Inferior parietal cortex (tissue), 1 donor: Measurements from ENCODE around the gene CDK6.

Experiments used
- DNase-seq: peaks from one replicate; pipeline ENCODE4 v3.0.0-alpha.2; 2016; ENCODE audit errors: extremely low spot score

The CDK6 gene

DNA sequence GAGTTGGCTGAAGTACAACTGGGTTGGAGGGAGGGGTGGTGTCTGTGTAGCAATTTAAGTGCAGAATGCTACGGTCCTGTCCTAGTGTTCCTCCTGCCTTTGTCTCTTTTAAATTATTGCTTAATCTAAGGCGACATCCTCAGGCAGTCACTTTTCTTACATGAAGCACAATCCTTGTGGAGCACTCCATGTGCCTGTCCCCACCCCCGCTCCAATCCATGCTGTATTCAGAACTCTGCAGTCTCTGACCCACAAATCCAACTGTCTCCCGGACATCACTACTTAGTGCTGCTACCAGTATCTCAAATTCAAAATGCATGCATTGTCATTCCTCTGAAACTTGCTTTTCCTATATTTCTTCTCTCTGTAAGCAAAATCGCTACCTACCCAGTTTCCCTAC, 154.7 kb downstream of the CDK6 start:
- peak; percentile 7 for DNase-seq

DNA sequence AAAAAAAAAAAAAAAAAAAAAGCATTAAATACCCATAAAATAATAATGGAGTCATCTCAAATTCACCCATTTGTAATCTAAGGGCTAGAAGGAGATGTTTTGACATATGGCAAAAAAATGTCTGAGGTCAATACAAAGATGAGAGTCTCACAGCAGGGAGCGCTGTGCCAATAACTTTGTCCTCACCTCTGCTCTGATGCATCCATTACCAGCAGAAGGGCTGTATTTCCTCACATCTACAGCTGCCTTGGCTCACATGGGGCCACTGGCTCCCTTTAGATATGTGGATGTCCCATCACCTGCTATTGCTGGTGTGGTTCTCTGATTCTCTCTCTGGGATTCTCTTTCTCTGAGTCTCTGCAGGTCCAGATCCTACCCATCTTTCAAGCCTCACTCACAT, 155.9 kb downstream of the CDK6 start:
- no peak for DNase-seq

DNA sequence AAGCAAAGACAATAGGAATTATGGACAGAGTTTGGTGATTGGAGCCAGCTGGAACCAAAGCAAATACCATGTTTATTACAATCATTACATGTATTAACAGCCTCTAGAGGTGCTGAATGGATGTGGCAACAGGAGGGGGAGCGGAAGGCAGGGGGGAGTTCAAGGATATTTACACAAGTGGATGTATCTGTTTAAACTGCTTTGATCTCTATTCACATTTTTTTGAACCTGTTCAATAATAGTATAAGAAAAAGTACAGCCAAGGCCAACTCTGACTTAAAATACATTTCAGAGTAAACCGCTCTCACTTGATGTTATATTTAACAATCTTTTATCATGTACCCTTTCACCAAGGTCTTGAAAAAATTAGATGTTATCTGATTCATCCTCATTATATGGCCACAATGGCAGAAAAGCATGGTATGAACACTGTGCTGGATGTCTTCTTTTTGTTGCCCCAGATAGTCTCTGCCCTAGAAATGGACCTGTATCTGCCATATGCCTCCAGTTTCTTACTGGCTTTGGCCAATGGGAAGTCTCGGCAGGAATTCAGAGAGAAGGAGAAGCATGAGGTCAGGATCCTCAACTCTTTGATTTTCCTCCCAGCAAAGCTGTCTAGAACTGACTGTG, 158.0 kb downstream of the CDK6 start:
- no peak for DNase-seq

DNA sequence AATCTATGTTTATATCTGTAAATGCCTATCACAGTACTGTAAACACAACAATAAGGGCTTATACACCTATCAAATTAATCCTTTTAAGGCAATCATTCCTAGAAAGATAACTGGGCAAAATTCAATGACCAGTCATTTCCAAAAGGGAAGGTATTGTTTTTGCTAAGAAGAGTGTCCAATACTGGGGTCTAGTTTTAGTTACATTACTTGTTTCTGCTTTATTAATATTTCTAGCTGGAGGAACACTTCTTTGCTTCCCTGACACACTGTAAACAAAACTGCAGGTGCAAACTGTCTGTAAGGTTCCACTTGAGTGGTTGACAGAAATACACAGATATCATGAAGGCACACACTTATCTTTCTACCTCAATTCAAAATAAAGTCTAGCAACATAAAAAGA, 162.0 kb downstream of the CDK6 start:
- DNase-seq = no peak

DNA sequence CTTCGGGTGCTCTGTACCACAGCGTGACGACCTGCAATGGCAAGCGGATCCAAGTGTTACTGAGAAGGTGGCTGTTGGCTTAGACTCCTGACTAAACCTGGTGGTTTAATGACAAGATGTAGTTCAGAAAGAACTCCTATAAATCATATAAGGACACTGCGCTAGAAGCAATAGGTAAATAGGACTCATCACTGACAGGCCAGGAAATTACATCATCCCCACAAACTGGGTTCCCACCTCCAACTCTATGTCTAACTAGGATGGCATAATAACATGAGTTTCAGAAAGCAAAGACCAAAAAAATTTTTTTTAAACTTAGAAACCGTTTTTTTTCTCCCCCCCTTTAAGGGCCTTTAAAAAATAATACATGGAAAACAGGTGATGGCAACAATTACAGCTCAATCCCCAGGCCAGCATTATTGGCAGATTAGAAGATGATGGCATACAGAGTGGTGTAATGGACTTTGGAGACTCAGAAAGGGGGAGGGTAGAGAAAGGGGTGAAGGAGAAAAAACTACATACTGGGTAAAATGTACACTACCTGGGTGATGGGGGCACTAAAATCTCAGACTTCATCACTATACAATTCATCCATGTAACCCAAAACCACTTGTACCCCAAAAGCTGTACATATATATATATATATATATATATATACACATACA, 164.7 kb downstream of the CDK6 start:
- DNase-seq = no peak

DNA sequence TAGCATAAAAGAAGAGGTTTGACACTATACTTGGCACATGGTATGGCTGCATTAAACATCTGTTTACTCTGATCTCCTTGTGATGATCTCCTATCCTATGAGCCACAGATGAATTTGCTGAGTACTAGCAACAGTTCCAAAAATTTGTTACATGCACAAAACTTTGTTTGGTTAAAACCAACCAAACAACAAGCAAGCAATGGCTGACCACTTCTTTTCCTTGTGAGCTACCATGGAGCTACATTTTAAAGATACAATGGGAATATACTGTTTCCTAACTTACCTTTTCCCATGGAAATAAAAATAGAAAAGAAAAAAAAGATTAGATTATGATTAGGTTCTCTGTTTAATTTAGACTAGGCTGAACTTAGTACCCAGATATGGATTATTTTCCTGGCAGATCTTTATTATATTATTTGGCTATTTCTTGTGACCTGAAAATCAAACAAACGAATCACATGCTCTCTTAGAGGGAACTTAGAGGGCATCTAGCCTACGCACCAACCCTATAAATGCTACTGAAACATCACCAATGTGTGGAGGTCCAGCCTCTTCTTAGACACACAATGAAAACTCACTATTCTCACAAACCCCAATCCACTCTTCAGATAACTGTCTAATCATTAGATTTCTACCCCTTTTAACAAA, 166.0 kb downstream of the CDK6 start:
- DNase-seq = no peak

DNA sequence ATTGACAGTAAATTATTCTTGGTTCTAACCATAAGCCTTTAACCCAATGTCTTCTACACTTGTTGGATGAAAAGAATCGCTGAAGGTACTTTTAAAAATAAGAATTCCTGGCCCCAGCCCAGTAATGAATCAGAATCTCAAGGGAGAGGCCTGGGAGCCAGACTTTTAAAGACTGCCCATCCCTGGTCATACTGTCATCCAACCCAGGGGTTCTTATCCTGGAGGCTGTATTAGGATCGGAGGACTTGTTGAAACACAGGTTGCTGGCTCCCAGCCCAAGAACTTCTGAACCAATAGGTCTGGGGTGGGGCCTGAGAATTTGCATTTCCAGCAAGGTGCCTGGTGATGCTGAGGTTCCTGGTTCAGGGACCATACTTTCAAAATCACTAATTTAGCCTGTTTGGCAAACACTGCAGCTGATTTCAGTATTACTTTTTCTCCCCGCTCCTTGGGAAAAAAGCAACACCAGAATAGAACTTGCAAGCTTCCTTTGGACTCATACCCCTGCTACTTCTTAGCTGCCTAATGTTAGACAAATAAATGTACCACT, 166.7 kb downstream of the CDK6 start:
- no peak for DNase-seq

DNA sequence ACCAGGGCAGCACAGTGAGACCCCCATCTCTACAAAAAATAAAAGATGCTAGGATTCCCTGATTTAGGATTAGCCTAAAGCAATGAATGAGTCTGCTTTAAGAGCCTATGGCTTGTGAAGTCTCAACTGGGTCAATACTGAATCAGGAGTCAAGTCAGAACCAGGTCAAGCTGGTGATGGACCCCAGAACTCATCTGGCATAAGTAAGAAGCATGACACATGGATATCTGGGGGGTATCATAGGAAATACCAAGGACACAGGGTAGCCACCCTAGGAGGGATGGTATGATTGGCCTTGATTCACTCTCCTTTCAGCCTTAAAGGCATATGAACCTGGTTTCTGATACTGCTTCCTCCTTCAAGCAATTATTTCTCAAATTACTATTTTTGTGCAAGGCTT, 167.8 kb downstream of the CDK6 start:
- no peak for DNase-seq

DNA sequence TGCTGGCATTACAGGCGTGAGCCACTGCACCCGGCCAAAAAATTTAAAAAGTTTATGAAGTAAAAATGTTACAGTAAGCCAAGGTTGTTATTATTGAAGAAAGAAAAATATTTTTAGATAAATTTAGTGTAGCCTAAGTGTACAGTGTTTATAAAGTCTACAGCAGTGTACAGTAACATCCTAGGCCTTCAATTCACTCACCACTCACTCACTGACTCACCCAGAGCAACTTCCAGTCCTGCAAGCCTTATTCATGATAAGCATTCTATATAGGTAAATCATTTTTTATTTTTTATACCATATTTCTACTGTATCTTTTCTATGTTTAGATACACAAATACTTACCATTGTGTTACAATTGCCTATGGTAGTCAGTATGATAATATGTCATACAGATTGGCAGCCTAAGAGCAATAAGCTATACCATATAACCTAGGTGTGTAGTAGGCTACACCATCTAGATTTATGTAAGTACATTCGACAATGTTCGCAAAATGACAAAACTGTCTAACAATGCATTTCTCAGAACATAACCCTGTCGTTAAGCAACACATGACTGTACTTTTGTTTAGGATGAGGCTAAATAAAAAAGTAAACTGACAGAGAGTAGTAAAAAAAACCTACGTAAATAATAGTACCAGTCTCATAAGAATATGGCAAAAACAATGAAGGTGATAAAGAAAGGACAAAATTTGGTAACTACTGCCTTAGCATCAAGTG, 168.4 kb downstream of the CDK6 start:
- DNase-seq = no peak

DNA sequence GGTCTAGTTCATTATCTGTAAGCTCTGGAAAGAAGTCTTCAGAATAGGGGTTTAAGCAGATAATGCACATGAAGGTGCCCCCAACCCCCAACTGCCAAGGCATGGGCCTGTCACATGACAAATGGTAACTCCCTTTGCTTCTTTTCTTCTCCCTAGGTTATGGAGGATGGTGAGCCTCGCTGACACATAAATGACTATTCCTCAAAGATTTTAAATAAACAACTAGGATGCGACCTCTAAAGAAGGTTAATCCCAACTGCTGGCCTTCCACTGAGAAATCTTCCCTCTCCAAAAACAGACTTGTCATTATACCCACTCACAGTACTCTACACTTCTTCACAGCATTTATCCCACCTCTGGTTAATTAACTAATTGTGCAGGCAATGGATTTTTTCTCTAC, 170.4 kb downstream of the CDK6 start:
- no peak for DNase-seq

DNA sequence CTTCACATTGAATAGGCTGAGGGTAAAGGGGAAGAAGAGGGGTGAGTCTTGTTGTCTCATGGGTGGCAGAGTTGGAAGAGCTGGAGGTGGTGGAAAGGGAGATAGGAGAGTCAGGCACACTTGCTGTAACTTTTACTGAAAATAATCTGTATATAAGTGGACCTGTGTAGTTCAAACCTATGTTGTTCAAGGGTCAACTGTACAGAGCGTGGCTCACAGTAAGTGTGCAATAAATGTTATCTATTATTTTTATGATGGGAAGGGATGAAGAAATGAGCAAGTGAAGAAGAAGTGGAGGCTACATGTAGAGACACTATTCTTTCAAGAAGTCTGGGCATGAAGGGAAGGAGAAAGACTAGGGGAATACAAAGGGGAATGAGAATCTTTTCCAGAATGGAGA, 174.7 kb downstream of the CDK6 start:
- no peak for DNase-seq

DNA sequence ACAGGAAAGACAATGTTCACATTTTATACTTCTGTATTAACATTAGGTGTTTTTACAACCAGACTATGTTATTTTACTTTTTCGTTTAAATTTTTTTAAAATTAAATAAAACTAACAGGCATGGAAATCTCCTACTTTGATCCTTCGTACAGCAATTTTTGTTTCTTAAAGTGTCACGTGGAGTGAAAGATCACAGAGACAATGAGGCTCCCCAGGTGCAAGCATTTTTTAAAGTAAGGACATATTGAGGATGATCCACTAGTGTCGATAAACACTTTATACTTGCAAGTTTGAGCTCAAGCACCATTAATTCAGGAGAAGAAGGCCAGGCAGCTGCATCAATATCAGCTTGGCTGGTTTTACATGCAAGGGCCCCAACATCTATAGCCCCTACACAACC, 177.7 kb downstream of the CDK6 start:
- no peak for DNase-seq

DNA sequence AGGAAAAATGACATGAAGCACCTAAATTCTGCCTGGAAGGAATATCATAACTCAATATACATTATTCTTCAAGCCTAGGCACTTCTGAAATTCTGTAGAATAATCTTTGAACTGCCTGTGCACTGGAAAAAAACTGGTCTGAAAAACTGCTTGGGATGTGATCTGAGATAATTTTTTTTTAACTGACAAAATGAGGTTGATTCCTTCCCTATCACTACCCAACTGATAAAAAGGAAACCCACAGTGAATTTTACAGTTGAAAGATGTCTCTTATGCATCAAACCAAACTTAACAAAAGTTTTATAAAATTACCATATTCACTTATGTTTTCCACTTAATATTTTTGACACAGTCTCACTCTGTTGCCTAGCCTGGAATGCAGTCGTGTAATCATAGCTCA, 179.0 kb downstream of the CDK6 start:
- DNase-seq = no peak

DNA sequence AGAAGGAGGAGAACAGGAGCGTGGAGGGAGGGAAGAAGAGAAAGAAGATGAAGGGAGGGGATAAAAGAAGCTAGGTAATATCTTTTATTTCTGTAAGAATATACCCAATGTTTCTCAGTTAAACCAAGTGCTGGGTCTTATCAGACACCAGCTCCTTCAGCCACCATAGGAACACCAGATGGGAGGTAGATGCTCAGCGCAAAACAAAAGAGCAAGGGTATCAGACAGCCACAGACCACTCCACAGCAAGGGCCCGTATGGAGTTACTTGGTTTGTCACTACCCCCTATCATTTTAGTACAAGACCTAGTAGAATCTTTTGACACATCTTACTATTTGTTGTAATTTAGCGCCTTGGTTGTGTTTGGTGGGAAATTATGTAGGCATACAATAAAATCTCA, 180.3 kb downstream of the CDK6 start:
- no peak for DNase-seq

DNA sequence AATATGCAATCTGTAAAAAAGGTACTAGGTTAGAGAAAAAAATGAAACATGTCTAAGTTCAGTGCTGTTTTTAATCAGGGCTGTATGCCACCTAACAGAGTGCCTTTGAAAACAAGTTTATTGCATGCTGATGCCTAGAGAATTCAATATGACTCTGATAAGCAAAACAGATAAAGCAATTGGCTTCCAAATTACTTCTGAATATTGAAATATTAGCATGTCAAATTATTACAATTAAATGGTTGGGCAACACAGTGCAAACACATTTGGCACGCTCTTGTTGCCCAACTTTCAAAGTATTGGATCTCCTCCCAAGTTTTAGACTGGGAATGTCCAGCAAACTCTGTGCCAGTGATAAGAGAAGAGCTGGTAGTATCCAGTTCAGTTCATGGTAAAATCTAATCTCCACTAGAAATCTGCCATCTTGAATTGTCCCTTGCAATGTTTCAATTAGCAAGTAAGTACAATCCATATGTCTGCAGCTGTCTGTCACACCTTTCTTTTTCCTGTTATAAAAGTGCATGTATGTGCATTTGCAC, 181.0 kb downstream of the CDK6 start:
- DNase-seq = no peak

DNA sequence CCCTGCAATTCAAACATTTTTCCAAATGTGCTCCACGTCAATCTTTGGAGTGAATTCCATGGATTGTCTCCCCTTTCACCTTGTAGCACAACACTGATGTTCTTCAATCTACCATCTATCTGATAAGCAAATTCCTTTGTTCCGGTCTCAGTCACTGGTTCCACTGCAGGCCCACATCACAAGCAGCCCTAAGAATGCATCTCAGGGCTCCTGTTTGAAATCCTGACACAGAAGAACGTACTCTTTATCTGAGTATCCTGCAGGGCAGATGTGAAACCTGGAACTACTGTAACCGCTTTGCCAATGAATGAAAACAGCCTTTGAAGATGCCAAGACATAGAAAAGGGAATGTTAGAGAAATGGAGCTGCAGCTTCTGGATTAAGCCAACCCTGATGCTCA, 183.2 kb downstream of the CDK6 start:
- no peak for DNase-seq

DNA sequence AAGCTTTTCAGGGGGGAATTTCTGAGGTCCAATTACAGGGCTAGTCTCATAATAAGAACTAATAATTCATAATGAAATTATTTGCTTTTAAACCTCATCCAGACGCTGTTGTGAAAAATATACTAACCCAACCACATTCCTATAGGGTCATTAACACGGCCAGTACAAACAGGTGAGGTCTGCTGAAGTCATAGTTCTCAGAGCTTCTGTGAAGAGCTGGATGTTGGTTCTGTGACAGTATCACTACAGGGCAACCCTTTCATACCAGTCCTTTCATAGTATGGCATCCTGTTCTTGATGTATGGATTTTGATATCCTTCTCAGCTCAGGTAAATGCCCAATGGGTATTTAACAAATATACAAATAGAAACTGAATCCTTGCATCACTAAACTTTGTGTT, 183.8 kb downstream of the CDK6 start:
- DNase-seq = no peak

DNA sequence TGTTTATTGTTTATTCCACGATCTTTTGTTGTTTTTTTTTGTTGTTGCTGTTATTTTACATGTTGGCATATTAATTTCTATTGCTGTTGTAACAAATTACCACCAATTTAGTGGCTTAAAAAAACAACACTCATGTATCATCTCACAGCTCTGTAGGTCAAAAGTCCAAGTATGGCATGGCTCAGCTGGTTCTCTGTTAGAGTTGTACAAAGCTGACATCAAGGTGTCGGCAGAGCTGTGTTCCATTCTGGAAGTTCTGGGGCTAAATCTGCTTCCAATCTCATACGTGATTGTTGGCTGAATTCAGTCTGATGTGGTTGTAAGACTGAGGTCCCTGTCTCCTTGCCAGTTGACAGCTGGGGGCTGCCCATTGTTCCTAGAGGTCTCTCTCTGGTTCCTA, 186.0 kb downstream of the CDK6 start:
- no peak for DNase-seq

DNA sequence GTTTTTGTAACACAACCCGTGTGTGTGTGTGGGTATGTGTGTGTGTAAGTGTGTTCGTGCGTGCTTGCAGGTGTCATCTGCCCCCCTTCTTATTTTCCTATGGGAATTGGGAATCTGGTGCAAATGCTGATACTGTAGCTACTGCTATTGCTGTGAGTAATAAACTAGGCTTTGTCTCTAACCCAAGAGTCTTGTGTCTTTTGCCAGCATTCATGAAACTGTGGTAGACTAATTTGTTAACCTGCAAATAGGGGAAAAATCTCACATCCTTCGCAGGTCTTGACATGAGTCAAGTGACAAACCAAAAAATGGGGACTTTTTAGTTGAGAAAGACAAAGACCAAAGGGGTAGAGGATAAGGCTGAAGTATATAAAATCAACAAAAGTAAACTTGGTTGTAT, 188.3 kb downstream of the CDK6 start:
- no peak for DNase-seq

DNA sequence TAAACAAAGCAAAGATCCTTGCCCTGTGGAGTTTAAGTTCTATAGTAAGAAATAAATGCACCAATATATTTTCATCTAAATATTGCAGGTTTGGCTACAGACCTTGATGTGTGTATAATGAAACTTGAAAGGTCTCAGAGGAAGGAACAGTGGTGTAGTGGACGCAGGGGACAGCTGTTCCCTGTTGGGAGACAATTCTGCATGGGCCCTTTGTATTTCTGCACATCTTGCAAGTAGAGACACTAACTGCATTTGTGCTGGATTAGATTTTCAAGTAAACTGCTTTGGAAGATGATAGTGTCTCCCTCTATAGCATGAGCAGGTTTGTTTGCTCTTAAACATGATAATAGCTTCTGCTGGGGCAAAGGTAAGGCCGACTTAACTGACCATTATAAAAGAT, 188.7 kb downstream of the CDK6 start:
- no peak for DNase-seq

DNA sequence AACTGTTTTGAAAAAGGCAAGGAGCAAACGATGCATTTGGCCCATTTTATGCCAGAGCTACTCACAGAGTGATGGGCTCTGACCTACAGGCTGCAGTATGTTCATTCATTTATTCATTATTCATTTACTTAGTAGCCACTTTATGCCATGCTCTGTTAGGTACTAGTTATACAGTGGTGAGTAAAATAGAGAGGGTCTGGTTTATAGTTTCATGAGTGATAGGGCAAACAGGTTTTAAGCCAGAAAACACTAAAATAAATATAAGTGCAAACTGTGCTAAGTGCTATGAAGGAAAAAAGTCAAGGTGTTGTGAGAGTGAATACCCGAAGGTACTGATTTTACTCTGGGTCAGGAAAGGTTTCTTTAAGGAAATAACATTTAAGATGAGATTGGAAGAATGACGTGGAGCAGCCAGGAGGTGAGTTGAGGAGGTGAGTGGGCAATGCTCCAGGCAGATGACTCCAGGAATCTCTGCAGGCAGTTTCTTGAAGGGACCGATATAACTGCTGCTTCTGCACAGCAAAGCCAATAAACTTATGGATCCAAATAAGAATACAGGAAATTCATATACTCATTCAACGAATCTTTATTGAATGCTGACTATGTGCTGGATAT, 189.3 kb downstream of the CDK6 start:
- no peak for DNase-seq
